ENCODE results near the gene CCDC17.
A peak's percentile ranks its signal among the peaks of the same experiment; 100 is the strongest.

The CCDC17 gene

DNA sequence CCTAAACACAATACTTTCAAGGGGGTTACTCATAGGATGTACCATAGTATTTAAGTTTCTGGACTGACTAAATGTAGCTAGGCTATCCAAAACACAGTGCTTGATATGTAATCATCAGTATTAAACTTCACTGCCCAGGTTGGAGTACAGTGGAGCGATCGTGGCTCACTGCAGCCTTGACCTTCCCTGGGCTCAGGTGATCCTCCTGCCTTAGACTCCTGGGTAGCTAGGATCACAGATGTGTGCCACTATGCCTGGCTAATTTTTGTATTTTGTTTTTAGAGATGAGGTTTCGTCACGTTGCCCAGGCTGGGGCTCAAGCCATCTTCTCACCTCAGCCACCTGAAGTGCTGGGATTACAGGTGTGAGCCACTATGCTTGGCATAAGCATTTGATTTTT lies 29.4 kb downstream of the CCDC17 start:
- no peak for DNase-seq (ENCODE audit: low read depth, low spot score)
- no peak overlapping the region for H3K4me3 ChIP-seq (ENCODE audit: low read depth, low read length)
- in situ Hi-C loops (cut with HindIII; ENCODE audit: low sequenced_read_pairs): no loop called here
- no peak for TF ChIP-seq CTCF (IDR thresholded peaks at IDR 0.05; ENCODE audit: low read depth, low read length)

GRCh38 chr1:45589861-45590260 lies 34.0 kb downstream of the CCDC17 start:
- no peak overlapping the region for H3K4me3 ChIP-seq (ENCODE audit: low read depth, low read length)
- in situ Hi-C loops (cut with HindIII; ENCODE audit: low sequenced_read_pairs): no loop called here
- no peak for DNase-seq (ENCODE audit: low read depth, low spot score)
- TF ChIP-seq CTCF (IDR thresholded peaks at IDR 0.05; ENCODE audit: low read depth, low read length): no peak

DNA sequence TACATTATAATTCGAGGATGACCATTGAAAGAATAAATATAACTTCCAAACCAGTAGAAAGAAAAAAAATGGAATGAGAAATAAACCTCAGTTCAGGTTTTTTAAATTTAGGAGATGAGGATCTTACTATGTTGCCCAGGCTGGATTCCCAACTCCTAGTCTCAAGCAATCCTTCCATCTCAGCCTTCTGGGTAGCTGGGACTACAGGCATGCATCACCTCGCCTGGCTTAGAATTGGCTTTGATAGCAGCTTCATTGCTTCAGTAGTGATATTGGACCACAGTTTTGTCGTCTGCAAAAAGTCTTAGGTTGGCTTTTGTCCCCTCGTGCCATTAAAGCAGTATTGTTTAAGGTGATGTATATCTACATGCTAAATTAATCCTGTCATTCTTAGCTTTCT lies 37.1 kb downstream of the CCDC17 start:
- in situ Hi-C loops (cut with HindIII; ENCODE audit: low sequenced_read_pairs): no loop called here
- no peak for TF ChIP-seq CTCF (IDR thresholded peaks at IDR 0.05; ENCODE audit: low read depth, low read length)
- DNase-seq (ENCODE audit: low read depth, low spot score): no peak
- no peak overlapping the region for H3K4me3 ChIP-seq (ENCODE audit: low read depth, low read length)

DNA sequence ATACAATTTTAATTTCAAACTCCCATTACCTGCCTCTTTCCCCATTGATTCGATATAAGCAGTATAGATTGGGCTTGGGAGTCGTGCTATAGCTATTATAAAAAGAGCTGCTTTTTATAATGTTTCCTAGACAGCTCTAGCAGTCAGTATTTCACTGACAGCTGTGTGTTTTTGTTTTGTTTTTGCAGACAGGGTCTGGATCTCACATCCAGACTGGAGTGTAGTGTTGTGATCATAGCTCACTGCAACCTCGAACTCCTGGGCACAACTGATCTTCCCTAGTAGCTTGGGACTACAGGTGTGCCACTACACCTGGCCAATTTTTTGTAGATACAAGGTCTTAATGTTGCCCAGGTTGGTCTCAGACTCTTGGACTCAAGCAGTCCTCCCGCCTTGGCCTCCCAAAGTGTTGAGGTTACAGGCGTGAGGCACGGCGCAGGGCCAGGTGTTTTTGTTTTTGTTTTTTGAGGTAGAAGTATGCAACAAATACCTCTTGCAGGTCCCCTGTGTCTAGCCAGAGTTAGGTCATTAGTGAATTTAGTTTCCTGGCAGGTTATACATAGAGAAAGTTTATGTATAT lies 38.3 kb downstream of the CCDC17 start:
- peak overlapping the region; percentile 94 for H3K4me3 ChIP-seq (ENCODE audit: low read depth, low read length)
- no peak for DNase-seq (ENCODE audit: low read depth, low spot score)
- TF ChIP-seq CTCF (IDR thresholded peaks at IDR 0.05; ENCODE audit: low read depth, low read length): no peak
- in situ Hi-C loops (cut with HindIII; ENCODE audit: low sequenced_read_pairs): no loop called here

DNA sequence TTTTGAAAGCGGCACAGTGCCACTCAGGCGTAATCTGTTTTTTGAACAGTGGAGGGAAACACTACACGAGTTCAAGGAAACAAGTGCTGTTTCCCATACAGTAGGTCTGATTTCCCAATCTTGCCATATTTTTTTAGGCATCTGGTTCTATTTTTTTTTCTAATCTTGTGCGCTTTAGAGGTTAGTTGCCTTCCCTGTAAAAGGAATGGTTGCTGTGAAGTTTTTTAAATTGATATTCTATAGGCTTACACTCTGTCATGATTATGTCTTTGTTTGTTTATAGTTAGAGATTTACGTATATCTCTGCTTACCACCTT lies 38.8 kb downstream of the CCDC17 start:
- no peak for DNase-seq (ENCODE audit: low read depth, low spot score)
- no peak for TF ChIP-seq CTCF (IDR thresholded peaks at IDR 0.05; ENCODE audit: low read depth, low read length)
- in situ Hi-C loops (cut with HindIII; ENCODE audit: low sequenced_read_pairs): no loop called here
- H3K4me3 ChIP-seq (ENCODE audit: low read depth, low read length): peak overlapping the region; percentile 94

GRCh38 chr1:45584351-45585109 lies 39.3 kb downstream of the CCDC17 start:
- DNase-seq (ENCODE audit: low read depth, low spot score): peak; percentile 91
- in situ Hi-C loops (cut with HindIII; ENCODE audit: low sequenced_read_pairs): no loop called here
- no peak for TF ChIP-seq CTCF (IDR thresholded peaks at IDR 0.05; ENCODE audit: low read depth, low read length)
- peak overlapping the region; percentile 94 for H3K4me3 ChIP-seq (ENCODE audit: low read depth, low read length)

Data from astrocyte of the spinal cord (primary cell).